RPMI7951 (cell line): ENCODE results near the gene TEX53. TPM values are rescaled to one million over a fixed set of nuclear protein-coding genes. Genes with fewer than 3 reads are reported as not detected.

Source experiments
- DNase-seq: peaks from one replicate; pipeline ENCODE4 v3.0.0-alpha.2; 2012; ENCODE audit warnings: low read depth
- total RNA-seq: library from RNA; depleted of rRNA; stranded (reverse); fragments of >200 nt; shearing (Covaris generic); gene quantifications from 2 replicates; pipeline ENCODE4 v1.2.3, GENCODE V29; 2014; rRNA removed

The TEX53 gene
- total RNA-seq, 1 experiment from 2014 or later = not detected

GRCh38 chr9:114606597-114607207 is 50.9 kb downstream of the TEX53 start:
- peak; percentile 67 for DNase-seq

Other genes with a start within 250 kb of the TEX53 start
- gene WHRN, start 152.3 kb downstream of the TEX53 start, total RNA-seq = 1.4 and 1.7 TPM in 2 replicates
- gene ATP6V1G1, start 70.0 kb downstream of the TEX53 start, total RNA-seq = 98.8 and 114 TPM in 2 replicates
- gene TMEM268, start 46.5 kb downstream of the TEX53 start, total RNA-seq = 2.2 and 2.4 TPM in 2 replicates
- gene TEX48, start 24.4 kb upstream of the TEX53 start, total RNA-seq = not detected in 2 replicates
- 0.24 and 0.49 TPM in 2 replicates for gene TNFSF15, start 148.2 kb upstream of the TEX53 start, total RNA-seq